Cerebellar nuclear complex (tissue), 1 donor: Measurements from ENCODE around the gene NAP1L5.

Experiments used
- DNase-seq, 2 experiments: peaks; one replicate each; lab custom pipeline; 2025; lab: John Stamatoyannopoulos, UW

The NAP1L5 gene

GRCh38 chr4:88660446-88661294 lies 37.0 kb downstream of the NAP1L5 start:
- no peak for DNase-seq

DNA sequence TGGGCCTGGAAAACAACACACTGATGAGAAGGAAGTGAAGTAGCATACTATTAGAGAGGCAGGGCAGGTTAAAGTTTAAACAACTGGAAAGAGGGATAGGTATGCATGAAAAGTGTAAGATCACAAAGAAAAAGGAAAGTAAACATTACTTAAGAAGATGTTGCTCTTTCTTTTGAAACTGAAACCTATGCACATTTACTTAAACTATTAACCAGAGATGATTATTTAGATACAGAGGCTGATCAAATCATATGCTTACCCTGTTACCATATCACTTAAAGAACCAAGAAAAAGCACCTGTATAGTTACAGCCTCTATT lies 37.8 kb downstream of the NAP1L5 start:
- DNase-seq, result no peak

DNA sequence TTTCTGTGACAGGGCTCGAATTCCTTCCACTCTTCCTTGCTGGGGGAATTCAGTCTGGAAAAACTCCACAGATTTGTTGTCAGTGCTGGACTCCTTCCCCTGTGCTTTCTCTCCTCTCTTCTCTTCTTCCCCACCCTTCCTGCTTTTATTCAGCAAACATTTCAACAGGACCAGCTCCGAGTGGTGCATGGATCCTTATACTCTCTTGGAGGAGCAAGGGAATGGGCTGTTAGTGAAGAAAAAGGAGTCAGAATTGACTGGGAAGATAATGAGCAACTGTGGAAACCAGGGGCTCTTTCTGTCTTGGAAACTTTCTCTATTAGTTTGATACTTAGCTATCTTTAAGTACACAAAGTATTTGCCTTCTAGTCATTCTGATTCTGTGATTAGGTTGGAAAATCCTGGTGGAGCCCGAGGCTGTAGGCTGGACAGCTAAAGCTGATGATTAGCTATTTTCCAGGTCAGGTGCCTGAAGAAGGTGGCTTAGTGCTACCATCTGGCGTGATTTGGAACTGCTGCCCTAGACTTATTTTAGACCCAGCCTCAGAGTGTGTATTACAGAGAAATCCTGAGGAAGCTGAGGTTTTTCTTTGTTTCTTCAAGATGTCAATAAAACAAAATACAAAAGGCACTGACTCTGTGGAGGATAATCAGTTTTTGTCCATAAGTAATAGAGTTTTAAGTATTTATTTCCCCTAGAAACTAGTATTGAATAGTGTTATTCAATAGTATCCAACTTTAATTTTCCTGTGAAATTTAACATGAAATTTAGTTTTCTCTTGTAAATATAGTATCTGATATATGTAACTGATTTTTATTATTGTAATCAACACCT lies 38.4 kb downstream of the NAP1L5 start:
- peak in 1 of 2 experiments; percentile 67 for DNase-seq

GRCh38 chr4:88655226-88655625 lies 42.4 kb downstream of the NAP1L5 start:
- no peak for DNase-seq

DNA sequence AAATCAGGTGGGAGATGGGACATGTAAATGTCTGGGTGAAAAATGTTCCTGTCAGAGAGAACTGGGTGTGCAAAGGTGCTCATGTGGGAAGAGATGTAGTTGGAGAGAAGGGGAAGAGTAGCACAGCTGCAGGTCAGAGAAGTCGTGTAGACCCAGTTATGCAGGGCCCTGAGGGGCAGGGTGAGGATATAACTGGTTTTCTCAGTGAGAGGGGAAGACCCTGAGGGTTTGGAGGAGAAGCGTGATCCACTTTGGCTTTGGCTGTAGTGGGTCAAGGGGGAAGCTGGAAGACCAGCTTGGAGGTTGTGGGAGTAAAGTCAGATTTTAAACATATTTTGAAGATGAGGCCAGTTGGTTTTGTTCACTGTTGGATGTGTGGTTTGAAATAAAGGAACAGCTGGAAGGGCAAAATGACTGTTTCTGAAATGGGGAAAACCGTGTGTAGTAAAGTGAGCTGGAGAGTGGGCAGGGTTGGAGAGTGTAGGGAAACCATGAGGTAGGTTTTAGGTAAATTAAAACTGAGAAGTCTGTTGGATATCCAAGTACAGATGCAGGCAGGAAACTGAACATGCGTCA lies 44.2 kb downstream of the NAP1L5 start:
- no peak for DNase-seq

DNA sequence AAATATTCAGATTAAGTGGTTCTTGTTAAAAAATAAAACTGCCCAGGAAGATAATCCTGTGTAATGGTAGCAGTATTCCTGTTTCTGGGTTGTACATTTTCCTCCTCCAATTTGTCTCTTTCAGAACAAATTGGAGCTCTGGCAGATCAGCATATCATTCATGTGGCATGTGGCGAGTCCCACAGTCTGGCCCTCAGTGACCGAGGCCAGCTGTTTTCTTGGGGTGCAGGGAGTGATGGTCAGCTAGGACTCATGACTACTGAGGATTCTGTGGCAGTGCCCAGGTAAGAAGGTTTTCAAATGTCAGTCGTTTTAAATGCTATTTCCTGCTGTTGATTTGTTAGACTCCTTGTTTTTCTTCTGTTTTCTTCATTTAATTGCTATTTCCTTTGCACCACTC lies 47.9 kb downstream of the NAP1L5 start:
- DNase-seq, result no peak

DNA sequence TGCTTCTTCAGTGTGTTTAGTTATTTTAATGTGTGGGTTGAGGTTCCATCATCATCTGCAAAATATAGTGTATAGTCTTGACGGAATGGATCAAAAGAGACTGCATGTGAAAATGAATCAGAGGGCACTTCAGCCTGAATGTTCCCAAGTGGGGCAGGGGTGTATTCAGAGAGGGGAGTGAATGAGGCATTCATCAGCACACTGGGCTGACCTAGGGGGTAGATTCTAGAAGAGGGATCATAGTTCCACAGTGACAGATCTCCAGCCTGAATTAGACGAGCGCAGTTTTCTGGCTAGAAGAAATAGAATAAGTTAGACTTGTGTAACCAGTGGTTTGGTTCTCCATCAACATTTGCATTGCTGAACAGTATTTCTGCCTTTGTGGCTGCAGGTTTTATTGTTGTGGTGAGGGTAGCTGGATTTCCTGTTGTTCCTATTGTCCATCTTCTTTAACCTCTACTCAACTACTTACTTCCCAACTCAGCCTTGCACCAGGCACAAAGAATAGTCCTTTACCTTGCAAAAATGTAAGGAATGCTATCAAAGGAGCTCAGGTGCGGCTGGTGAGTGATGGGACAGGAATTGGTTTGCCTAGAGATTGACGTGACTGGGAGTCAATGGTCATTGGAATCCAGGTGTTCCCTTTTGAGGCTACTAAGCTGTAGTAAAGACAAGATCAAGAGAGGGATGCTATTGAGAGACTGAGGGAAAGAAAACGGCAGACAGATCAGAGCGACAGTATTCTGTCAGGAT lies 50.9 kb downstream of the NAP1L5 start:
- no peak for DNase-seq

GRCh38 chr4:88645994-88646393 lies 51.6 kb downstream of the NAP1L5 start:
- no peak for DNase-seq
